GM18526 (cell line): ENCODE results near the gene OPCML.

Experiments used
- POLR2A ChIP-seq: IDR thresholded peaks from 3 replicates; pipeline ENCODE4 v1.6.1; 2011; ENCODE audit not compliant: insufficient read length; ENCODE audit errors: extremely low read depth

The OPCML gene

GRCh38 chr11:133520707-133521106 is 11.6 kb downstream of the OPCML start:
- no peak for TF ChIP-seq POLR2A

GRCh38 chr11:133519560-133519959 is 12.7 kb downstream of the OPCML start:
- no peak for TF ChIP-seq POLR2A

DNA sequence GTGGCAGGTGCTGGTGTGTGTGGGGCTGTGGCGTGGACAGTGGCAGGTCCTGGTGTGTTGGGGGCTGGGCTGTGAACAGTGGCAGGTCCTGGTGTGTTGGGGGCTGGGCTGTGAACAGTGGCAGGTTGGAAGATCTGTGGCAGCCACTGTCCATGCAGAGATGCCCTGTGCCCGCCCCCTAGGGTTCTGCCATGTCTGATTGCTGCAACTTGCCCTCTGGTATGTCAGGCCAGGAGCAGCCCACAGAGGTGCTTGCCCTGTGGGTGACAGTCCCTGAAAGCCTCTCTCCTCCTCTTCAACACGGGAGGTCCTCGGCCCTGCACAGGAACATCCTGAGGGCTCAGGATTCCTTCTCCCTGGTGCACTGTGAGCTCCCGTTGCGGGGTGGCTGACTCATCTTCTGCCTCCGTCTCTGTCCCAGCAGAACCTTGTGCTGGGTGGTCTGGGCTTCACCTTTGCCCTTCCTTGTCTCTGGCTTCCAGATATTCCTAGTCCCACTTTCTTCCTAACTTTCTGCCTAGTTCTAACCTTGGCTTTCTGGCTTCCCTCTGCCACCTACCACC is 13.5 kb downstream of the OPCML start:
- no peak for TF ChIP-seq POLR2A

DNA sequence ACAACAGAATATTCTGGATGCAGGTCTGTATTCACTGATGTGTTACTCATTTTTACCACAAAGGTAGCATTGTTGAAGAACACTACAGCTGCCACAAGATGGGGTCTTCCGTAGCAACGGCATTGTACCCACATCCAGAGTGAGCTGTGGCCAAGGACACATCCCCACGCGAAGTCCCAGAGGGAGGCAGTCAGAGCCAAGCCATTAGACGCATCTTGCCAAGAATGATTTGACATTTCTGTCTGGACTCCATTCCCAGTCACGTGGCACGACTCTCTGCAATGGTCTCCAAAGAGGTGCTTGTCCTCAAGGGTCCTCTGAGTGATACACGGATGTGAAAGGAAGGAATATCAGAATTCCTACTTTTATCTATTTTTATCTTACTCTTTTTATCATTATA is 15.5 kb downstream of the OPCML start:
- no peak for TF ChIP-seq POLR2A

- no peak for TF ChIP-seq POLR2A
Measured at GRCh38 chr11:133515107-133515506, 17.2 kb downstream of the OPCML start.

DNA sequence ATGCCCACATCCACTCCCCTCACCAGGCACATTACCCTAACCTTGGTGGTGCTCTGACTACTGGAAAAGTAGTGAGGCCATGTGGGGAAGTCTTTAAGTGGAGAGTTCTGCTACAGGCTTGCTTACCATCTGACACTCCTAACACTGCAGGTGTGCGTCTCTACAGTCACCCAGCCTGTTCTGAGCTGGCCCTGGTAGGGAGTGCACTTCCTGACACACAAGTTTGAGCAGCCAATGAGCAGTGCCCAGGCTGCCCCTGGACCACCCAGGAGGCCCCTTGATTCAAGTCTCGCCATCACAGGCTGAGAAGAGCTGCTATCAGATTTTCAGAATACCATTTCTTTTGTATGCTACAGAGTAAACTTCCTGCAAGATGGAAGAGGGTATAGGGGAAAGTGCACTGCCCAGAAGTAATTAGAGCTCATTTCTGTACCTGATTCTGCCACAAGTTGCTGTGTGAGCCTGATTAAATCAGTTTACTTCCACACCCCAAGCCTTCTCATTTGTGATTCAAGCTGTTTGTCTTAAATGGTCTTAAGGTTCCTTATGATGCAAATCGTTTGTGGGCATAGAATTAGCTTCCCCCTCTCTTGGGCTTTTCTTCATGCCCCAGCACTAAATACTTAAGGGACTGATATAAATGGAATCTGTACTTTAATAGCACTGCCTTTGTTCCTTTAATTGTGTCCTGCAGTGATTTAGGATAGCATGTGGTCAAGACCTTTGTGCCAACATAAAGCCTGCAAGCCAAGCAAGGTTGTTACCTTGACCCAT is 22.2 kb downstream of the OPCML start:
- TF ChIP-seq POLR2A = no peak

DNA sequence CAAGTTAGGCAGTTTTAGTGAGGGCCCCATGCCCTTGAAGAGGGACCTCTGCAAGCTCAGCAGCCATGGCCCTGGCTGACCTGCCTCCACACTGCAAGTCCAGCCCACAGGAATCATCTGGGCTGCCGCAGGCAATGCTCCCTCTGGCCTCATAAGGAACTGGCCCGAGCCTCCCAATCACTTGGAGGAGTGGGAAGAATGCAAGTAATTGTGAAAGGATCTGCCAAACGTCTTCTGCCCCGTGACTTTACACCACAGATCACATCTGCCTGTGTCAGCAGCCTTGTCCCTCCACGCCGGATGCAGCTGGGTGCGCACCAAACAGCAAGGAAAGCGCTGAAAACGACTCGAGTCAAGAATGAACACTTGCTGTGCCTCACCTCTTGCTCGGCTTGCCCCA is 23.8 kb downstream of the OPCML start:
- no peak for TF ChIP-seq POLR2A

- TF ChIP-seq POLR2A = no peak
Measured at GRCh38 chr11:133507185-133507584, 25.1 kb downstream of the OPCML start.

DNA sequence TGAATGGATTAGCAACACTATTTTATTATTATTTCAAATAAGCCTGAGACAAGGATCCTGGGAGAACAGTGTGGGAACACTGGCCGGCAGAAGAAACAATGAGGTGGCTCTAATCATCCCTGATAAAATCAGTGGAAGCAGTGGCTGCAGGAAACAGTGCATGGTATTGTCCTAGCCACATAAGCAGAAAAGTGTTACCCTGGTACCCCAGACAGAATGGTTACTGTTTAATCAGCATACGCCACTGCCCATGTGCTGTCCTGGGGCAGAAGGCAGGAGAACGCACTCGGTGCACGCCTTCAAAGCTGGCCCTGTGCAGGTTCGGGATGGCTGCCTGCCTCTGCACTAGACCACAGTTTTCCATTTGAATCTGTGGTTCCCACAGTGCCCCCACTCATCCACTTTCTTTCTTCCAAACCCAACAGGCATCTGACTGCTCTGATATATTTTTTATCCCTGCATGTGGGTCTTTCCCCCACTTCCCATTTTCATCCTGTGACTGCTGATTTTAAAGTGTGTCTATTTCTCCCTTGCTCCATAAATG is 25.7 kb downstream of the OPCML start:
- no peak for TF ChIP-seq POLR2A

- no peak for TF ChIP-seq POLR2A
Measured at GRCh38 chr11:133506023-133506422, 26.3 kb downstream of the OPCML start.

DNA sequence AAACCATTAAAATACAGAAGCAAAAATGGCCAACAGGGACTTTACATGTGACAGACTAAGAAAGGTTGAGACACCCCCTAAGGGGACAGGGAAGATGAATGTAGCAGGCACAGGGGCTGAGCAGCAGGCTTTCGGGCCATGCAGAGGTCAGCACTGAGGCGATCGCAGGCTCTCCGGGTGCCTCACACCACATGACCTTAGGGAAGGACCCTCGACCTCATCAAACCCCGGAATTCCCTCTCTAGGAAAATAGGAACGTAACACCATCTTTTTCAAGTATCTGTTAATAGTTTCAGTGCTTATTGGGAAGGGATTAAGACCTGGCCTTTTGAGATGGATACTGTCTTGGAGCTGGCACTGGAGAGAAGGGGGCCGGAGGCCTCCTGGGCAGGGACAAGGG is 27.4 kb downstream of the OPCML start:
- TF ChIP-seq POLR2A = no peak

DNA sequence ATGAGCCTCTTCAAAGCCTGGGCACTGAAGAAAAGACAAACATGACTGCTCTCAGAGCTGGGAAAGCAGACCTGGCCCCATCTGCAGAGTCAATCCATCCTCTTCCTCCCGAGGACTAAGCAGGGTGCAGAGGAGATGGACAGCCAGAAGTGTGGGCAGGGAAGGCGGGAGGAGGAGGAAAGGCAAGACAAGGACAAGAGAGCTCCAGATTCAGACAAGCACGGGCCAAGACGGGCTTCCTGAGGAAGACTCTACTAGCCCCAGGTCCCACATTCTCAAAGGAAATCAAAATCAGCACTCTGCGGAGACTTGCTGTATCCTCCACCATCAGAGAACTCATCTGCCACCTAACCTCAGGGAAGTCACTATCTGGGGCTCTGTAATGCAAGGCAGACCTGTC is 28.5 kb downstream of the OPCML start:
- TF ChIP-seq POLR2A = no peak

- no peak for TF ChIP-seq POLR2A
Measured at GRCh38 chr11:133503236-133503635, 29.1 kb downstream of the OPCML start.

DNA sequence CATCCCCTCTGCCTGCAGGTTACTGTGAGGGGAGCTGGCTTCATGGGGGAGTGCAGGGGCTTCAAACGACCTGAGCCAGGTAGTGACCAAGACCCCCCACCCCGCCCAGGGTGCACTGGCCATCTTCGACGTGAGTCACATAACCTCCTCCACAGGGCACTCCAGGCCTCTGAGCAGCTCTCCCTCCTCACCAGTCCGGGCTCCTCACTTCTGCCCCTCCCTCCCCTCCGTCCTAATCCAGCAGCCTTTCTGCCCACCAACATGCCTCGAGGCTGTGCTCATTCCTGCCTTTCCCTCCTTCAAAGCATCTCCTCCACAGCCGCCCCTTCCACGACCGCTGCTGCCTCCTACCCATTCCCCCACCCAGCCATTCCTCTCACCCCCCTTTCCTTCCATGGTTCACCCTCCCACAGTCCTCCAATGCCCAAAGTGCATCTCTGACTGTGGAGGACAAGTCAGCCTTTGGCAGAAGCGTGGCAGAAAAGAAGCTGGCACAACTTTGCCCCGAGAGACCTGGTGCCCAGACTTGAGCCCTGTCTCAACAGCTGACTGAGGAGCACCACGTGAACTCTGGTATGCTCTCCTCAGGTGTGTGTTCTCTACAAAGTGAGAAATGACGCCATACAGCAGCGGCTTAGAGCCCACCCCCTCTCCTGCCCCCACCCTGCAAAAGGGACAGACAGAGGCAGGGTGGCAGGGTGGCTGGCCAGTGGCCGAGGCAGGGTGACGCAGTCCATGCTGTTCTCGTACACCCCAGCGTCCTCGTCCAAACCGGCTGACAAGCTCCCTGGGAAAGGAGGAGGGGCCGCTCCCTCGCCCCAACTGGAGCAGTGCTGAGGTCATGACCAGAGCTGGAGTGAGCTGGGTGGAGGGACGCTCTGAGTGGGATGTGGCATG is 30.4 kb downstream of the OPCML start:
- TF ChIP-seq POLR2A = no peak

DNA sequence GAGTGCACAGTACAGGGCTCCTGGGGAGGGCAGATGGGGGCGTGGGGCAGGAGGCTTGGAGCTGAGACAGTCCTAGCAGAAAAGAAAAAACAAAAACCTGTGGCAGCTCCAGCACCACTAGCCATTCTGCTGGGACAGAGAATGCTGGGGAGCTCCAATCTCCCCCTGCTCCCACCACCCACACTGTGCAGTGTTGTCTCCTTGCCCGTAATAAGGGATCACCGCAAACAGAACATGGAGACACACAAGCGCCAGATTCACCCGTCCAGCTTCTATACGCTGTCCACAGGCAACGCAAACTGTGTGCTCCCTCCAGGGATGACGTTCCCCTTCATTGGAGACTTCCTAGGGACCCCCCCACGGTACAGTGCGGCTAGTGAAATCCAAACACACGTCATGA is 31.4 kb downstream of the OPCML start:
- TF ChIP-seq POLR2A = no peak

DNA sequence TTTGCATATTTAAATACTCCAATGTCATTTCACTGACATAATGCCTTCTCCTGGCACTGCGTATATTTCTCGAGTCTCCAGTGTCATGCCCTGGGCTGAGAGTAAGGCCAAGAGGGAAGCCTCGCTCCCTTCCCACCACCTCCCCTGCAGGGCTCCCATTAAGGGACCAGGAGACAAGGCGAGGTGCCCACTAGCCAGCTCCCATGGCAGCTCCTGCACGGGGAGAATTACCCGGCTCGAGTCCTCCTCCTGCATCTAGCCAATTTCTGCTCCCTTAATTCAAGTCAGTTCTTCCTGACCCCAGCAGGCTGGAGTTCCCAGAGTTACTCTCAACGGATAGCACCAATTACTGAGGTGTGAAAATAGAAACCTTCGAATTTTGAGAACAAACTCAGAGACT is 31.9 kb downstream of the OPCML start:
- TF ChIP-seq POLR2A = no peak
